Urinary bladder (tissue), 4 donors: Measurements from ENCODE around the gene NFKBIA. TPM values are rescaled to one million over a fixed set of nuclear protein-coding genes. Genes with fewer than 3 reads are reported as not detected.

Experiments
- DNase-seq: peaks from one replicate; pipeline ENCODE4 v3.0.0-alpha.2; 2015; ENCODE audit errors: extremely low spot score
- H3K27ac ChIP-seq: one replicate; pipeline ENCODE4 v1.5.1; 2013; ENCODE audit warnings: low read depth, mild to moderate bottlenecking, moderate library complexity
- H3K36me3 ChIP-seq: one replicate; pipeline ENCODE4 v1.6.1; 2013; ENCODE audit warnings: mild to moderate bottlenecking, moderate library complexity; ENCODE audit not compliant: insufficient read depth
- H3K4me1 ChIP-seq: one replicate; pipeline ENCODE4 v1.6.1; 2013; ENCODE audit warnings: mild to moderate bottlenecking, moderate library complexity; ENCODE audit not compliant: insufficient read depth
- H3K4me3 ChIP-seq: one replicate; pipeline ENCODE4 v1.5.1; 2013; ENCODE audit warnings: low read depth, low read length
- WGBS: extraction: QIAGEN DNeasy Blood & Tissue Kit; methylation state at CpG from one replicate; pipeline ENCODE4 v1.1.7; 2013; 5-methylcytosine and 5-hydroxymethylcytosine counted together
- polyA plus RNA-seq: library from polyadenylated mRNA; stranded (reverse); fragments of 200-250 nt; gene quantifications from one replicate; pipeline ENCODE4 v1.2.3, GENCODE V29; 2013
- total RNA-seq: library from RNA; depleted of rRNA; stranded (reverse); fragments of >200 nt; gene quantifications from one replicate; pipeline ENCODE4 v1.2.3, GENCODE V29; 2014
- donor health status: healthy with polysubstance abuse.
- donor health status: healthy.

Gene NFKBIA
- total and polyA plus RNA-seq, 2 donors: 105 to 202 TPM

DNA sequence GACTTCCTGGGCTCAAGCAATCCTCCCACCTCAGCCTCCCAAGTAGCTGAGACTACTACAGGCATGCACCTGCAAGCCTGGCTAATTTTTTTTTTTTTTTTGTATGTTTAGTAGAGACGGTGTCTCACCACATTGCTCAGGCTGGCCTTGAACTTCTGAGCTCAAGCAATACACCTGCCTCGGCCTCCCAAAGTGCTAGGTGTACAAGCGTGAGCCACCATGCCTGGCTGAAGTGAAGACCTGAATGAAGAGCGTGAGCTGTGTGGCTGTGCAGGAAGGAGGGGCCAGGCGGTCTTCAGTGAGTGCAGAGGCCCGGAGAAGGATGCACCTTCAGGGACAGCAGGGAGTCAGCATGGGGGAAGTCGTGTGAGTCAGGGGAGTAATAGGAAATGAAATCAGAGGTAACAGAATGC is 14.9 kb upstream of the NFKBIA start:
- Histone ChIP-seq H3K36me3 (no peaks in the 10 kb centered on the region), H3K27ac (no peak overlapping the region), H3K4me1 (no peaks in the 10 kb centered on the region), H3K4me3 (no peak overlapping the region)
- DNase-seq: no peak
- 73% methylated on average over 7 of the region's 7 CpGs for WGBS

DNA sequence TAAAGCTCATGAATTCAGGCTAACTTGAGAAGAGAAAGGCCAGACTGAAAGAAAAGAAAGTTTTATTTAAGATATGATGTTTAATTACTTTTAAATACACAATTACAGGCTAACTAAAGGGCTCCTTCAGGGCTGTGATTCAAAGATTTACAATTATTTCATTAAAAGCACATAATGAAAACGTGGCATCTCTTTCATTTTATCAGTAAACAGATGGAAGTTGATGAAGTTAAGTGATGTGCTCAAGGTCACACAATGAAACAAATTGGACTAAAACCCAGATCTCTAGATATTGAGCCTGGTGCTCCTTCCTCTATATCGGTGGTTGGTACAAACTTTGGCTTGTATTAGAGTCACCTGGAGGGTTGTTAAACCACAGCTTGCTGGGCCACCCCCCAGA is 13.5 kb upstream of the NFKBIA start:
- no peak for DNase-seq
- no peaks in the 10 kb centered on the region for H3K4me1 ChIP-seq
- no peaks in the 10 kb centered on the region for H3K36me3 ChIP-seq
- 67% methylated on average over 2 of the region's 2 CpGs for WGBS
- H3K27ac ChIP-seq: no peak overlapping the region
- H3K4me3 ChIP-seq: no peak overlapping the region

DNA sequence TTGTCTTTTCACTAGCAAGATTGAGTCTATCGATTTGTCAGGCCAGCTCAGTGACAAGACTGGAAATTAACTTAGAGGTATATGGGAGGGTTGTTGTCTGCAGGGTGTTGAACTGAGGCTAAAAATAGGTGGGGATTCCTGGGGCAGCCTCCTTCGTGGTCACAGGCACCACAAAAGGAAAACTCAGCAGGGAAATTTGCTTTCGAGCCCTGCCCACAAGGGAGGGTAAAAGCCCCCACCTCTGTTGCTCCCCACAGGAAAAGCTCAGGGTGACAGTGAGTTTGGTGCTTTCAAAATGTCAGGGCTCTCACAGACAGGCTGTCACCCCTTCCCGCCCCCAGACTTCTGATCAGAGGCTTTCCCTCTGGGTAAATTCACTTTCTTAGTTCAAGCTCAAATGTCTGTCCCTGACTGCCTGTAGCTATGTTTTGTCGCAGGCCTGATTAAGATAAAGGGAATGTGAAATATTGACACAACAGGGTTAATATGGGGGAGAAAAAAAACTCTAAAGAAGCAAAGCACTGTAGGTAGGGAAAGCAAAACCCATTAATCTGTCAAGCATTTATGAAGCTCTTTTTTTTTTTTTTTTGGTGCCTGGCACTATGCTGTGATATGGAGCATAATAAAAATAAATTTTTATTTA is 11.7 kb upstream of the NFKBIA start:
- DNase-seq: no peak
- no peak overlapping the region for H3K4me3 ChIP-seq
- H3K27ac ChIP-seq: no peak overlapping the region
- H3K36me3 ChIP-seq: no peaks in the 10 kb centered on the region
- 50% methylated on average over 5 of the region's 5 CpGs for WGBS
- no peaks in the 10 kb centered on the region for H3K4me1 ChIP-seq

DNA sequence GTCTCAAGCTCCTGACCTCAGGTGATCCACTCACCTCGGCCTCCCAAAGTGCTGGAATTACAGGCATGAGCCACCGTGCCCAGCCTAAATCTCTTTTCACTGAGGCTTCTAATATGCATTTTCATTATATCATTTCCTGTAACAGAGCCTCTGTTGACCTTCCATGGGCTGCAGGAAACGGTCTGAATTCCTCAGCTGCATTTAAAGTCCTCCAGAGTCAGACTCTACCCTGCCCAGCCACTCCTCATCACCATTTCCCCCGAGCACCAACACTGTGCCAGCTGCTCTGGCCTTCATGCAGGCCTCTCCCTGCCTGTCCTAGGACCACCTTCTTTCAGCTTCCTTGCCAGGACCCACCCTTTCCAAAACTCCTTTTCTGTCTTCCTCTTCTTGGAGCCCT is 9.8 kb upstream of the NFKBIA start:
- Histone ChIP-seq H3K4me3 (no peak overlapping the region), H3K4me1 (no peaks in the 10 kb centered on the region), H3K36me3 (no peaks in the 10 kb centered on the region), H3K27ac (no peak overlapping the region)
- DNase-seq: no peak
- 40% methylated on average over 4 of the region's 4 CpGs for WGBS

DNA sequence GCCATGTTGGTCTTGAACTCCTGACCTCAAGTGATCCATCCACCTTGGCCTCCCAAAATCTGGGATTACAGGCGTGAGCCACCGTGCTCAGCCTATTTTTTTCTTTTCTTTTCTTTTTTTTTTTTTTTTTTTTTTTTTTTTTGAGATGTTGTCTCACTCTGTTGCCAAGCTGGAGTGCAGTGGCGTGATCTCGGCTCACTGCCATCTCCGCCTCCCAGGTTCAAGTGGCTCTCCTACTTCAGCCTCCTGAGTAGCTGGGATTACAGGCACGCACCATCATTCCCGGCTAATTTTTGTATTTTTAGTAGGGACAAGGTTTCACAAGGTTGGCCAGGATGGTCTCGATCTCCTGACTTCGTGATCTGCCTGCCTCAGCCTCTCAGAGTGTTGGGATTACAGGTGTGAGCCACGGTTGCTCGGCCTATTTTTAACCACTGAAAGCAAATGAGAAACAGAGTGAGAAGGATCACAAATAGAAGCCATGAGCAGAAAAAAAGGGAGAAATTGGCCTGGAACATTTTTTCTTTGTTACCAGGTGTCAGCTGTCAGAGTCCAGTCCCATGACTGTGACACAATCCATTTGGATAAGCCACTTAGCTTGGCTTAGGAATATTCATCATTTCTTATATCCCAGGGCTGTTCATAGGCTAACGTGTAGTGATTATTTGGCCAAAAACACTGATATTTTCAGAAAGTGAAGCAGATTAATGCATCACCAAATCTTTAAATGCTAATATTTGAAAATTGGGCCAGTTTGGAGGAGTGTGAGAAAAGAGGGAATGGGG is 7.9 kb upstream of the NFKBIA start:
- no peak for DNase-seq
- Histone ChIP-seq H3K27ac (no peak overlapping the region), H3K4me3 (no peak overlapping the region), H3K4me1 (no peaks in the 10 kb centered on the region), H3K36me3 (no peaks in the 10 kb centered on the region)
- 82% methylated on average over 12 of the region's 12 CpGs for WGBS

DNA sequence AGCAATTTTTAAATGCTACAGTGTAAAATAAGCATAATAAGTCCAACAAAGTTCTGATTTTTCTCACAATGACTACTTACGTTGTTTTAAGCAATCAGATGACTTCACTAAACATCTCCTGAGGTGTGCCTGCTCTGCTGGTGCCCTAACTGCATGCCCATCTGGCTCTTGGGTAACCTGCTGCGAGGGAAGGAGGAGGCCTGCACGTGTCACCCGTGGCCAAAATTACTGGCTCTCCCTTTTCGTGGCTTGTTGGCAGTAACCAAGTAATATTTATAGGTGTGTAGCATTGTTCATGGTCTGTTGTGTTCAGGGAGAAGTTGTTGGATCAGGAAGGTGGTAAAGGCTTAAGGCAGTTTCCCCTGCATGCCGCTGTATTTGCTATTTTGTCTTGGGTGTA is 6.3 kb upstream of the NFKBIA start:
- Histone ChIP-seq H3K4me1 (no peaks in the 10 kb centered on the region), H3K36me3 (no peaks in the 10 kb centered on the region), H3K27ac (no peak overlapping the region), H3K4me3 (no peak overlapping the region)
- DNase-seq: no peak
- 91% methylated on average over 6 of the region's 6 CpGs for WGBS

DNA sequence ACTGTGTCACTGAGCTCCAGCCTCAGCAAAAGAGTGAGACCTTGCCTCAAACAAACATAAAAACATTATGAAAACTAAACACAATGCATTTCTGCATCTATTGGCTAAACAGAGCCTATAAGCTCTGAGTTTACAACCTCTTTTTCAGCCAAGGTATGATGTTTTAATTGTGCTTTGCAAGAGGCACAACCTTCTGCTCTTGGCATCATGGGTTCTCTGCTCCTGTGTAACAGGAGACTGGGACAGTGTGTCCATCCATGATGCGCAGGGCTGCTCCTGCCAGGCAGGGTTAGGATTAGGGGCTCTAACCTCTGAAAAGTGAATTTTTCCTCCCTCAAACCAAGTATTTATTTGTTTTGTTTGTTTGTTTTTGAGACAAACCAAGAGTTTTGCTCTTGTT is 5.0 kb upstream of the NFKBIA start:
- Histone ChIP-seq H3K4me1 (no peaks in the 10 kb centered on the region), H3K27ac (no peak overlapping the region), H3K36me3 (no peaks in the 10 kb centered on the region), H3K4me3 (no peak overlapping the region)
- DNase-seq: no peak
- WGBS: 92% methylated on average over 1 of the region's 1 CpG

DNA sequence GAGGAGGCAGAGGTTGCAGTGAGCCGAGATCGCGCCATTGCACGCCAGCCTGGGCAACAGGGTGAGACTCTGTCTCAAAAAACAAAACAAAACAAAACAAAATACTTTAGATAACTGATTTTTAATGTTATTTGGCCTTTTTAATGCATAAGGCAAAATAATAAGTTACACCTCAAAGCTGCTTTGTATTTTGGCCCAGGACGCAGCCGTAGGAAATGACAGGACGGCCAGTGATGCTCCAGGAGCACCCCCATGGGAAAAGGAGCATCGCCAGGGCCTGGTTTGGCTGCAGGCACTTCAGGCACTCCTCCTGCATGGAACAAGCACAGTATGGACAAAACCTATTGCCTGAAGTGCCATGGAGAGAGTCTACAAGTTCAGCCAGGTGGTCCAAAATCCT is 3.5 kb upstream of the NFKBIA start:
- peaks cover 5% of the 10 kb centered on the region for H3K36me3 ChIP-seq
- no peak for DNase-seq
- H3K4me3 ChIP-seq: no peak overlapping the region
- no peak overlapping the region for H3K27ac ChIP-seq
- no peaks in the 10 kb centered on the region for H3K4me1 ChIP-seq
- 91% methylated on average over 8 of the region's 8 CpGs for WGBS

DNA sequence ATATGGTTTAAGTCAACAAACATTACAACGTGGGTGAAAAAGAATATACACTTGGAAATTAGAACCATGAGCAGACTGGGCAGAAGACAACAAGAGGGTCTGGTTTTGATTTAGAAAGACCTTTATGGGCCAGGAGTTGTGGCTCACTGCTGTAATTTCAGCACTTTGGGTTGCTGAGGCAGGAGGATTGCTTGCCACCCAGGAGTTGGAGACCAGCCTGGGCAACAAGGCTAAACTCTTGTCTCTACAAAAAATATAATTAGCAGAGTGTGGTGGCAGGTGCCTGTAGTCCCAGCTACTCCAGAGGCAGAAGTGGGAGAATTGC is 2.7 kb upstream of the NFKBIA start:
- DNase-seq: no peak
- Histone ChIP-seq H3K4me3 (no peak overlapping the region), H3K36me3 (peaks cover 10% of the 10 kb centered on the region), H3K27ac (no peak overlapping the region), H3K4me1 (no peaks in the 10 kb centered on the region)
- 30% methylated on average over 1 of the region's 1 CpG for WGBS

DNA sequence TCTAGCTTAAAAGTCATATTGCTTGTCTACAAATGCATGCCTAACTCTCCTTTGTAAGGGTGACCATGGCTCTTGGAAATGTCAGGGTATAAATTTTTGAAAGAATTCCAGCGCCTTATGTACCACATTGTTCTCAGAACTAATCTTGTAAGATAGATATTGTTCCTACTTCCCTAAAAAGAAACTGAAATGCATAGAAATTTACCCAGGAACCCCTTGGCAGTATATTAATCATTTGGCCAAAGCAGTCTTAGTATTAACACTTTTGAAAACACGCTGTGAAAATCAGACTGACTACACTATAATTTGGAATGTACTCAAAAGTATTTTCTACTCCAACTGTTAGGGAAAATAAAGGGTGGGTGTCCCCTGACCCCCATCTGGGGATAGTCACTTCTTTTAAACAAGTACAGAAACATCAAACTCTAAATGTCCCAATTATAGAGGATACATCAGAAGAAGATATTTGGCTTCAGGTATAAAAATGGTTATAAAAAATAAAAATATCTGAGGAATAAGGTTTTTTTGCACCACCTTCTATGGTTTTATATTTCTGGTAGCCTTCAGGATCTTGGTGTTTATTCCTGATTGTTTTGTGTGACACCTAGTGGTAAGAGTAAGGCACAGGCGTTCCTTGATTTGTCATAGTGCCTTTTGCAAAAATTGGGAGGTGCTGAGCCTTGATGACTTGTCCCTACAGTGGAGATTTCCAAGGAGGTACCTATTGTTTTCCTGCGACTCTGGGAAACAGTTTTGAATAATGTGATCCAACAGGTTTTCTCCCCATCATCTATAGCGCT is 2.2 kb upstream of the NFKBIA start:
- WGBS: 26% methylated on average over 5 of the region's 5 CpGs
- H3K4me3 ChIP-seq: no peak overlapping the region
- peaks cover 12% of the 10 kb centered on the region for H3K36me3 ChIP-seq
- H3K4me1 ChIP-seq: no peaks in the 10 kb centered on the region
- H3K27ac ChIP-seq: no peak overlapping the region
- no peak for DNase-seq

DNA sequence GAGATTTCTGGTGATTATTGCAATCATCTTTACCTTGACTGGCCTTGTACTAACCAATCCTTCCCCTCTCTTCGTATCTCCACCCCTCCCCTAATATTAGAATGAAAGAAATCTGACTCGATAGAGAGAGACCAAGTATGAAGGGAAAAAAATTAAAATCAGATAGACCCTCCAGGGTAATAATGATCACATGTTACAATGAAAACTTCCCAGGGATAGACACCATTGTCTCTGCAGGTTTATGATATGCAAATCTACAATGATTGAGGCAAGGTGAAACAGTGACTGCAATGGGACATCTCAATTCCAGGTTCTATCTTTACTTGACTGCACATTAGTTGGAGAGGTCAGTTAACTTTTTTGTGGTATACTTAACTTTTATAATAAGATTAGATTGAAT is 1.5 kb upstream of the NFKBIA start:
- Histone ChIP-seq H3K4me3 (peak overlapping the region; percentile 98), H3K27ac (no peak overlapping the region), H3K36me3 (peaks cover 12% of the 10 kb centered on the region), H3K4me1 (peaks cover 2% of the 10 kb centered on the region)
- no peak for DNase-seq
- WGBS: 70% methylated on average over 2 of the region's 2 CpGs

DNA sequence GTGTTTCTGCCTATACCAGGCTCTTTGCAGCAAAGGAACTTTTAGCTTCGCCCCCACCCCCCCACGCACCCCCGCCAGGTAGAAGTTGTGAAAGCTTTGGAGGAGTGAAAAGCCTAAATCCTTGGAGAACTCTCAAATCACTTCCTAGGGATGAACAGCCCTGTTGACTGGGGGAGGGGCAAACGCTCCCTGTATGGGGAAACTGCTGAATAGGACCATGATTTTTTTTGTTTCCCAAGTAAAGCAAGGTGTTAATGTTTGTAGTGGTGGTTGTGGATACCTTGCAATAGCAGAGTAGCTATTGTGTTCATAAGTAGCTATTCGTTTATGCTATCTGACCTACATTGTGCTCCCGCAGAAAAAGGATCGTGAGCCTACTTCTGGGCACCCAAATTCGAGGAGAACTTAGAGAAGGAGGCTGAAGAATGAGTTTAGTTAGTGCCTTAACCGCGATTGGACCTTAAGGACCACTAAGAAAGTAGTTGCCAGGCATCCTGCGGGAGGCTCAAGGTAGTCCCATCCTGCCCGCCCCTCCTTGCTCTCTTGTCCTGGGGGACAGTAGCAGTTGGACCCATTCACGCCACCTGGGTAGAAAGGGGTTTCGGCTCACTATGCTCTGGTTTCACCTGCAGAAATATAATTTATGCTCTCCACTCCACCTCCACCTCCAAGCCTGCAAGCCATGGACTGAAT is 901 bp upstream of the NFKBIA start:
- peak overlapping the region; percentile 98 for H3K4me3 ChIP-seq
- peaks cover 2% of the 10 kb centered on the region for H3K4me1 ChIP-seq
- peaks cover 12% of the 10 kb centered on the region for H3K36me3 ChIP-seq
- DNase-seq: no peak
- peak overlapping the region; percentile 100 for H3K27ac ChIP-seq
- 36% methylated on average over 14 of the region's 14 CpGs for WGBS

DNA sequence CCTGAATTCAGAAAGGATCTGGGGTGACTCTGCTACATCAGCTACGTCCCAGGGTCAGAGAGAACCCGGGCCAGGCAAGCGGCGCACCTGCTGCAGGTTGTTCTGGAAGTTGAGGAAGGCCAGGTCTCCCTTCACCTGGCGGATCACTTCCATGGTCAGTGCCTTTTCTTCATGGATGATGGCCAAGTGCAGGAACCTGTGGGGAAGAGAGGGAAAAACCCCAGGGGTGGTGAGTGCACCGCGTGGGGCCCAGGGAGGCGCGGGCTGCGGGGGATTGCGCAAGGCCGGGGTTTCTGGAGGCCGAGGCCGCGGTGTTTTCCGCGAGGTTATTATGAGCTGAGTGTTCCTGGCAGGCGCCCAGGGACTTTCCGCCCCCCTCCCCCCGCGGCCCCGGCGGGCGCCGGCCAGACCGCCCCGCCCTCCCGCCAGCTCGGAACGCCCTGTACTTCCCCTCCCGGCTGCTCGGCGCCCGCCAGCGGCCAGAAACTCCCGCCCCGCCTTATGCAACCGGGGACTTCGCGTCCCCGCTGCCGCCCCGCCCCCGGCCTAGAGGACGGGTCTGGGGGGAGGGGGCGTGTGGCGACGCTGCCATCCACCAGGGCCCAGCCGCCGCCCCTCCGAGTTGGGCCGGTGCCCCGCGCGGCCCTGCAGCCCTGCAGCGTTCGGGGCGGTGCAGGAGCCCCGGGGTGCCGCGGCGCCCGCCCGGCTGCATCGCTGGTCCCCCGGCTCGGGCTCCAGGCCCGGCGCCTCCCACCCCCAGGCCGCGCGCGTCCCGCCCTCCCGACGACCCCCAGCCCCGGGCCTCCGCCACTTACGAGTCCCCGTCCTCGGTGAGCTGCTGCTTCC is 723 bp downstream of the NFKBIA start:
- peaks cover 2% of the 10 kb centered on the region for H3K4me1 ChIP-seq
- peak overlapping the region; percentile 98 for H3K4me3 ChIP-seq
- 1% methylated on average over 80 of the region's 81 CpGs for WGBS
- H3K27ac ChIP-seq: peak overlapping the region; percentile 100
- peaks cover 12% of the 10 kb centered on the region for H3K36me3 ChIP-seq
- DNase-seq: peak; percentile 76
